ENCODE results near the gene FAM20C. TPM values are rescaled to one million over a fixed set of nuclear protein-coding genes. Genes with fewer than 3 reads are reported as not detected.

The FAM20C gene
- total RNA-seq, 4 donors from 2014 or later = 15.8 to 20.4 (median 18.7) TPM

DNA sequence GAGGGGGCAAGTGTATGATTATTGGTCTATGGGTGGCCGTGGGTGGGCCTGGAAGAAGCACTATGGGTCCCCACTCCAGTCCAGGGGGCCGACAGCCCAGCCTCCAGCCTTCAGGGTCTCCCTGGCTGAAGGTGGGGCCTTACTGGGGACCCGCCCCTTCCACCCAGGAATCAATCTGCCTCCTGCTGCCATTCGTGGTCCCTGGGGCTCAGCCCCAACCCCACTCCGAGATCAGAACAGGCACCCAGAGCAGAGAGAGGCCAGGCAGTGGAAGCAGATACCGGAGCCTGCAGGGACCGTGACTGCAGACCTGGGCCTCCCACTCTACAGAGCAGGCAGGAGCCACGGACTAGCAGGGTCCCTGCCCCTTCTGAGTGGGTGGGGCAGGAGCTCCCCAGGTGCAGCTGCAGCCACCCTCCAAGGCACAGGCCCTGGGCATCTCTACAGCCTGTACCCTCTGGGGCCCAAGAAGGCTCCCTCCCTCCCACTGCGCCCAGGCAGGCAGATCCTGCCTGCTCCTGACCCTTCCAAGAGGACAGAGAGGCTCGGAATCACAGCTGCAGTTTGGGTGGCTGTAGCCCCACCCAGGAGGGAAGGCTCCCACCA, 84.0 kb downstream of the FAM20C start:
- Histone ChIP-seq H3K36me3 (no peaks in the 10 kb centered on the region), H3K27ac (no peak overlapping the region), H3K27me3 (peaks cover 6% of the 10 kb centered on the region), H3K4me3 (no peak overlapping the region), H3K9me3 (no peaks in the 10 kb centered on the region), H3K4me1 (no peaks in the 10 kb centered on the region)
- DNase-seq (ENCODE audit: low spot score in 2 of 2) = no peak
- TF ChIP-seq EP300 (IDR thresholded peaks at IDR 0.05) (no peak), POLR2AphosphoS5 (IDR thresholded peaks at IDR 0.05) (no peak), POLR2A (IDR thresholded peaks at IDR 0.05) (no peak)
- TF ChIP-seq, protein P1, sequence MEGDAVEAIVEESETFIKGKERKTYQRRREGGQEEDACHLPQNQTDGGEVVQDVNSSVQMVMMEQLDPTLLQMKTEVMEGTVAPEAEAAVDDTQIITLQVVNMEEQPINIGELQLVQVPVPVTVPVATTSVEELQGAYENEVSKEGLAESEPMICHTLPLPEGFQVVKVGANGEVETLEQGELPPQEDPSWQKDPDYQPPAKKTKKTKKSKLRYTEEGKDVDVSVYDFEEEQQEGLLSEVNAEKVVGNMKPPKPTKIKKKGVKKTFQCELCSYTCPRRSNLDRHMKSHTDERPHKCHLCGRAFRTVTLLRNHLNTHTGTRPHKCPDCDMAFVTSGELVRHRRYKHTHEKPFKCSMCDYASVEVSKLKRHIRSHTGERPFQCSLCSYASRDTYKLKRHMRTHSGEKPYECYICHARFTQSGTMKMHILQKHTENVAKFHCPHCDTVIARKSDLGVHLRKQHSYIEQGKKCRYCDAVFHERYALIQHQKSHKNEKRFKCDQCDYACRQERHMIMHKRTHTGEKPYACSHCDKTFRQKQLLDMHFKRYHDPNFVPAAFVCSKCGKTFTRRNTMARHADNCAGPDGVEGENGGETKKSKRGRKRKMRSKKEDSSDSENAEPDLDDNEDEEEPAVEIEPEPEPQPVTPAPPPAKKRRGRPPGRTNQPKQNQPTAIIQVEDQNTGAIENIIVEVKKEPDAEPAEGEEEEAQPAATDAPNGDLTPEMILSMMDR (IDR thresholded peaks at IDR 0.05) = no peak
- WGBS = 43% methylated on average over 1 of the region's 10 CpGs

DNA sequence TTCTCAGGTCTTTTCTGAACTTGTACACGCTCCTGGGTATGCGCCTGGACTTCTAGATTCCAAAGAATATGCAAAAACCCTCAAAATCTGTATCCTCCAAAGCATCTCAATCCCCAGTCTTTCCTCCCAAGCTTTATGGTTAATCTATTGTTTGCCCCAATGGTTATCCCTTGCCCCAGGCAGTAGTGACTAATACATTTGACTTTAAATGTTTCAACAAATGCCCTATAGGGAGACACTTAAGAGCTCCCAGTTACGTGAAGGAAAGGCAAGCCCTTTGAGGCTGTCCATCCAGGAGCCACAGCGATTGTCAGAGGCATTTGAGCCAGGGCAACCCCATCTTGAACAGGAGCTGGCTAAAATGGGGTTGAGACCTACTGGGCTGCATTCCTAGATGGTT, 84.9 kb downstream of the FAM20C start:
- H3K27me3 ChIP-seq = peaks cover 6% of the 10 kb centered on the region

DNA sequence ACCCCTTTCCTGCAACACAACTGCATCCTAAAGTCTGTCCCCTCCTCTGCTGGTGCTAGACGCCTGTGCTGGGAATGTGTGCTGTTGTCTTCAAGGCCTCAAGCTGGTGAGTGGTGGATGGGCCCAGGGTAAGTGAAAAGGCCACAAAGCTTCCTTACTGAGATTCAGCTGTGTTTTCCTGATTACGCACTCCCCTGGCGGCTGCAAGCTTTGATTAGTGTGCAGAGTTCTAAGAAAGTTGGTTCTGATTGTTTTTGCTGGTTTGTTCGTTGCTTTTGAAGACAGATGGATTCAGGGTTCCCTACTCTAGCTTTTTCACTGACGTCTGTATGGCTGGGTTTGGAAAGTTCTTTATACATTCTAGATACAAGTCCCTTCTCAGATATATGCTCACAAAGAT, 85.7 kb downstream of the FAM20C start:
- Histone ChIP-seq H3K9me3 (no peaks in the 10 kb centered on the region), H3K27ac (no peak overlapping the region), H3K4me3 (no peak overlapping the region), H3K4me1 (no peaks in the 10 kb centered on the region), H3K27me3 (peaks cover 6% of the 10 kb centered on the region), H3K36me3 (no peaks in the 10 kb centered on the region)
- no peak for DNase-seq (ENCODE audit: low spot score in 2 of 2)
- TF ChIP-seq EP300 (IDR thresholded peaks at IDR 0.05) = no peak
- TF ChIP-seq POLR2A (IDR thresholded peaks at IDR 0.05) = no peak
- 86% methylated on average over 5 of the region's 5 CpGs for WGBS

More for the DNA sequence above, 84.9 kb downstream of the FAM20C start:
- H3K9me3 ChIP-seq = no peaks in the 10 kb centered on the region
- H3K36me3 ChIP-seq = no peaks in the 10 kb centered on the region
- no peaks in the 10 kb centered on the region for H3K4me1 ChIP-seq
- TF ChIP-seq, protein P1 (IDR thresholded peaks at IDR 0.05) = no peak
- no peak for TF ChIP-seq POLR2A (IDR thresholded peaks at IDR 0.05)
- no peak for TF ChIP-seq EP300 (IDR thresholded peaks at IDR 0.05)
- no peak for TF ChIP-seq POLR2AphosphoS5 (IDR thresholded peaks at IDR 0.05)
- no peak overlapping the region for H3K27ac ChIP-seq
- no peak overlapping the region for H3K4me3 ChIP-seq
- WGBS = 89% methylated on average over 4 of the region's 4 CpGs
- no peak for DNase-seq (ENCODE audit: low spot score in 2 of 2)

DNA sequence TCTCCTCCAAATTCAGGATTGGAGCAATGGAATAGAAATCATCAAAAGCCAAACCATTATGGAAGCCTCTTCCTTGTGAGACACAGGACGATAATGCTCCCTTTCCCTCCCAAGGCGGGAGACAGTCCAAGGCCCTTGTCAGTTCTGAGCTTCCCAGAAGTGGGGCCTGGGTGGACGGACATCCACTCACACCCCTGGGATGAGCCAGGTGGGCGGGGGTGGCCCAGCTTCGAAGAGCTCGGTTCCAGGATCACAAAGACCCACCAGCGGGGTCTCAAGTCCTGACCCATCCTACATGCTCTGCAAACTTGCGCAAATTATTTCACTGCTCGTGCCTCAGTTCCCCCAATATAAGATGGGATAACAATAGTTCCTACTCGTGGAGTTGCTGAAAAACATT, 87.5 kb downstream of the FAM20C start:
- no peaks in the 10 kb centered on the region for H3K9me3 ChIP-seq
- DNase-seq (ENCODE audit: low spot score in 2 of 2) = no peak
- no peaks in the 10 kb centered on the region for H3K4me1 ChIP-seq
- WGBS = 88% methylated on average over 6 of the region's 10 CpGs
- H3K4me3 ChIP-seq = no peak overlapping the region
- TF ChIP-seq EP300 (IDR thresholded peaks at IDR 0.05) = no peak
- TF ChIP-seq POLR2A (IDR thresholded peaks at IDR 0.05) = no peak
- no peak for TF ChIP-seq POLR2AphosphoS5 (IDR thresholded peaks at IDR 0.05)
- TF ChIP-seq, protein P1 (IDR thresholded peaks at IDR 0.05) = no peak
- H3K27ac ChIP-seq = no peak overlapping the region
- peaks cover 10% of the 10 kb centered on the region for H3K27me3 ChIP-seq
- no peaks in the 10 kb centered on the region for H3K36me3 ChIP-seq

DNA sequence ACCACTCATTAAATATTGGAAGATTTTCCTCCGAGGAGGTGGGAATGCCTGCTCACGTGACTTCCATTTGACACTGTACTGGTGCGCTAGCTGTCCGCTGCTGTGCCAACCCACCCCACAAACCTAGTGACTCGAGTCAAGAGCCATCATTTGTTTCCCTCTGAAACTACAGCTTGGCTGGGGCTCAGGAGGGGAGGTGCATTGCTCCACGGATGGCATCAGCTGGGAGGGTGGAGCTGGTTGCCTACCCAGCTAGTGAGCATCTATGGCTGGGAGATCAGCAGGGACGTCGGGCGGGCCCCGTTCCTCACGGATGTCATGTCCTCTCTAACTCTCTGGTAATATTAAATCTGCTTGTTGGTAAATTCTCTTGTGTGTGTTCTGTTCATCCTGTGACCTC, 88.1 kb downstream of the FAM20C start:
- TF ChIP-seq POLR2AphosphoS5 (IDR thresholded peaks at IDR 0.05) (no peak), EP300 (IDR thresholded peaks at IDR 0.05) (no peak)
- TF ChIP-seq, protein P1 (IDR thresholded peaks at IDR 0.05) = no peak
- WGBS = 66% methylated on average over 11 of the region's 11 CpGs

DNA sequence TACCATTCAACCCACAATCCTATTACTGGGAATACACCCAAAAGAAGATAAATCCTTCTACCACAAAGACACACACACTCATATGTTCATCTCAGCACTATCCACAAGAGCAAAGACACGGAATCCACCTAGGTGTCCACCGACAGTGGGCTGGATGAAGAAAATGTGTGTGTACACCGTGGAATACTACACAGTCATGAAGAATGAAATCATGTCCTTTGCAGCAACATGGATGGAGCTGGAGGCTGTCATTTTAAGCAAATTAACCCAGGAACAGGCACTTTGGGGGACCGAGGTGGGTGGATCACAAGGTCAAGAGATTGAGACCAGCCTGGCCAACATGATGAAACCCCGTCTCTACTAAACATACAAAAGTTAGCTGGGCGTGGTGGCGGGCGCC, 89.3 kb downstream of the FAM20C start:
- H3K9me3 ChIP-seq = no peaks in the 10 kb centered on the region
- 94% methylated on average over 8 of the region's 8 CpGs for WGBS
- H3K27me3 ChIP-seq = peaks cover 26% of the 10 kb centered on the region
- no peaks in the 10 kb centered on the region for H3K4me1 ChIP-seq
- DNase-seq (ENCODE audit: low spot score in 2 of 2) = no peak
- no peaks in the 10 kb centered on the region for H3K36me3 ChIP-seq
- no peak overlapping the region for H3K4me3 ChIP-seq
- no peak for TF ChIP-seq POLR2AphosphoS5 (IDR thresholded peaks at IDR 0.05)
- no peak for TF ChIP-seq EP300 (IDR thresholded peaks at IDR 0.05)
- no peak for TF ChIP-seq POLR2A (IDR thresholded peaks at IDR 0.05)
- TF ChIP-seq, protein P1 (IDR thresholded peaks at IDR 0.05) = no peak
- H3K27ac ChIP-seq = no peak overlapping the region

More for the DNA sequence above, 88.1 kb downstream of the FAM20C start:
- Histone ChIP-seq H3K27me3 (peaks cover 15% of the 10 kb centered on the region), H3K27ac (no peak overlapping the region), H3K36me3 (no peaks in the 10 kb centered on the region), H3K9me3 (no peaks in the 10 kb centered on the region), H3K4me3 (no peak overlapping the region), H3K4me1 (no peaks in the 10 kb centered on the region)
- no peak for DNase-seq (ENCODE audit: low spot score in 2 of 2)

Data from suprapubic skin (tissue), 4 donors.